OCI-LY1 (cell line): ENCODE results near the gene SYNDIG1.

Experiments
- H2AFZ ChIP-seq: fragments of 200-600 bp; sonication (generic), shearing (Covaris generic); 2 replicates; pipeline ENCODE4 v1.6.0; 2014; ENCODE audit warnings: antibody characterized with exemption, mild to moderate bottlenecking, low read length
- H3F3A ChIP-seq: fragments of 200-600 bp; sonication (generic), shearing (Covaris generic); 2 replicates; pipeline ENCODE4 v1.6.0; 2014; ENCODE audit warnings: mild to moderate bottlenecking, antibody characterized with exemption, low read length, moderate library complexity; ENCODE audit not compliant: insufficient read depth
- H3K27ac ChIP-seq: fragments of 200-600 bp; sonication (generic); 2 replicates; pipeline ENCODE4 v1.5.1; 2014; ENCODE audit warnings: low read length, mixed run types, mild to moderate bottlenecking, low read depth; ENCODE audit not compliant: poor library complexity, severe bottlenecking
- H3K27me3 ChIP-seq: fragments of 200-600 bp; sonication (generic); 2 replicates; pipeline ENCODE4 v1.6.0; 2014; ENCODE audit warnings: antibody characterized with exemption, mild to moderate bottlenecking, low read length, moderate library complexity; ENCODE audit not compliant: insufficient read depth
- H3K36me3 ChIP-seq: fragments of 200-600 bp; sonication (generic); 2 replicates; pipeline ENCODE4 v1.6.1; 2014; ENCODE audit warnings: mild to moderate bottlenecking, antibody characterized with exemption, low read length, moderate library complexity, mixed read lengths; ENCODE audit not compliant: insufficient read depth
- H3K4me1 ChIP-seq: fragments of 200-600 bp; sonication (generic); 2 replicates; pipeline ENCODE4 v1.5.1; 2014; ENCODE audit warnings: mild to moderate bottlenecking, low read length, moderate library complexity; ENCODE audit not compliant: insufficient read depth, severe bottlenecking
- H3K4me2 ChIP-seq: fragments of 200-600 bp; sonication (generic), shearing (Covaris generic); 2 replicates; pipeline ENCODE4 v1.6.1; 2014; ENCODE audit warnings: low read length
- H3K4me3 ChIP-seq: fragments of 200-600 bp; sonication (generic); 2 replicates; pipeline ENCODE4 v1.5.1; 2014; ENCODE audit warnings: low read length, low read depth, mild to moderate bottlenecking, mixed read lengths; ENCODE audit not compliant: poor library complexity, severe bottlenecking
- H3K79me2 ChIP-seq: fragments of 200-600 bp; shearing (Covaris generic); 2 replicates; pipeline ENCODE4 v1.6.1; 2016; ENCODE audit warnings: mixed run types, low read length, mixed read lengths; ENCODE audit not compliant: insufficient read depth
- H3K9ac ChIP-seq: fragments of 200-600 bp; sonication (generic), shearing (Covaris generic); 2 replicates; pipeline ENCODE4 v1.6.1; 2014; ENCODE audit warnings: mild to moderate bottlenecking, low read length, mixed read lengths
- H3K9me2 ChIP-seq: fragments of 200-600 bp; sonication (generic), shearing (Covaris generic); 2 replicates; pipeline ENCODE4 v1.6.1; 2014; ENCODE audit warnings: low read depth, mild to moderate bottlenecking, low read length, mixed read lengths
- H3K9me3 ChIP-seq: fragments of 200-600 bp; shearing (Covaris generic); 2 replicates; pipeline ENCODE4 v1.6.1; 2014; ENCODE audit warnings: low read length, mixed read lengths
- H4K20me1 ChIP-seq: fragments of 200-600 bp; sonication (generic), shearing (Covaris generic); 2 replicates; pipeline ENCODE4 v1.6.0; 2016; ENCODE audit warnings: mild to moderate bottlenecking, low read length; ENCODE audit not compliant: insufficient read depth
- CTCF ChIP-seq: fragments of 200-600 bp; sonication (generic), shearing (Covaris generic); IDR thresholded peaks from 2 replicates; pipeline ENCODE4 v1.5.1; 2017; ENCODE audit warnings: mild to moderate bottlenecking, antibody characterized with exemption, low read length, moderate library complexity, mixed read lengths
- EZH2 ChIP-seq: fragments of 200-600 bp; sonication (generic), shearing (Covaris generic); IDR thresholded peaks from 2 replicates; pipeline ENCODE4 v1.8.0; 2017; ENCODE audit warnings: borderline replicate concordance, mixed run types, mild to moderate bottlenecking, antibody characterized with exemption, low read length, moderate library complexity, mixed read lengths

The SYNDIG1 gene

GRCh38 chr20:24584078-24584477, 114.6 kb downstream of the SYNDIG1 start:
- no peak overlapping the region for H3K9ac ChIP-seq
- no peaks in the 10 kb centered on the region for H3K4me1 ChIP-seq
- H3K27me3 ChIP-seq = 0 out of 2 replicates have a peak, but pooled peaks cover 3% of the 10 kb centered on the region
- no peaks in the 10 kb centered on the region for H4K20me1 ChIP-seq
- no peak overlapping the region for H3K4me2 ChIP-seq
- H3F3A ChIP-seq = no peaks in the 10 kb centered on the region
- H3K4me3 ChIP-seq = no peak overlapping the region
- no peak overlapping the region for H3K27ac ChIP-seq
- no peak overlapping the region for H2AFZ ChIP-seq
- no peaks in the 10 kb centered on the region for H3K9me3 ChIP-seq
- H3K36me3 ChIP-seq = no peaks in the 10 kb centered on the region
- no peaks in the 10 kb centered on the region for H3K9me2 ChIP-seq
- TF ChIP-seq CTCF (no peak), EZH2 (no peak)
- no peaks in the 10 kb centered on the region for H3K79me2 ChIP-seq

GRCh38 chr20:24584538-24585356, 115.3 kb downstream of the SYNDIG1 start:
- Histone ChIP-seq H3K4me3 (no peak overlapping the region), H3K79me2 (no peaks in the 10 kb centered on the region), H3K4me2 (no peak overlapping the region), H3K27me3 (0 out of 2 replicates have a peak, but pooled peaks cover 3% of the 10 kb centered on the region), H3K4me1 (no peaks in the 10 kb centered on the region), H3F3A (no peaks in the 10 kb centered on the region), H3K36me3 (no peaks in the 10 kb centered on the region), H3K9ac (no peak overlapping the region), H3K9me2 (no peaks in the 10 kb centered on the region), H3K9me3 (no peaks in the 10 kb centered on the region), H4K20me1 (no peaks in the 10 kb centered on the region), H3K27ac (no peak overlapping the region), H2AFZ (no peak overlapping the region)
- TF ChIP-seq CTCF (no peak), EZH2 (no peak)

GRCh38 chr20:24585796-24586522, 116.5 kb downstream of the SYNDIG1 start:
- no peaks in the 10 kb centered on the region for H3K4me1 ChIP-seq
- no peak overlapping the region for H3K9ac ChIP-seq
- H3K9me2 ChIP-seq = no peaks in the 10 kb centered on the region
- TF ChIP-seq EZH2 = no peak
- no peak for TF ChIP-seq CTCF
- H3K4me3 ChIP-seq = no peak overlapping the region
- no peak overlapping the region for H3K27ac ChIP-seq
- 0 out of 2 replicates have a peak, but pooled peaks cover 3% of the 10 kb centered on the region for H3K27me3 ChIP-seq
- no peak overlapping the region for H2AFZ ChIP-seq
- no peak overlapping the region for H3K4me2 ChIP-seq
- no peaks in the 10 kb centered on the region for H3F3A ChIP-seq
- H3K79me2 ChIP-seq = no peaks in the 10 kb centered on the region
- no peaks in the 10 kb centered on the region for H4K20me1 ChIP-seq
- no peaks in the 10 kb centered on the region for H3K36me3 ChIP-seq
- H3K9me3 ChIP-seq = no peaks in the 10 kb centered on the region
